Stomach (tissue), 4 donors: ENCODE data around the gene SRPX2.

ENCODE experiments used
- EP300 ChIP-seq: sonication (generic); formaldehyde crosslinking; IDR thresholded peaks from one replicate; pipeline ENCODE4 v1.6.1; 2017; ENCODE audit warnings: antibody characterized with exemption
- POLR2A ChIP-seq, 4 donors: fragments of 450-650 bp; IDR thresholded peaks; one replicate each; pipeline ENCODE4 v1.6.1; 2016; ENCODE audit warnings: antibody characterized with exemption in 4 of 4, control low read depth in 2 of 4, mild to moderate bottlenecking in 1 of 4, moderate library complexity in 1 of 4
- POLR2AphosphoS5 ChIP-seq, 3 donors: sonication (generic); formaldehyde crosslinking; IDR thresholded peaks; one replicate each; pipeline ENCODE4 v1.6.1; 2016; ENCODE audit warnings: antibody characterized with exemption in 3 of 3
- TF ChIP-seq, protein P1 (sequence below), 7 experiments: fragments of 450-650 bp in 4 of 7; fragments of 200-600 bp in 3 of 7; sonication (generic) in 3 of 7; IDR thresholded peaks; one replicate each; pipeline ENCODE4 v1.5.1; 2016 to 2019; ENCODE audit warnings: antibody characterized with exemption in 7 of 7, control low read depth in 2 of 7, mild to moderate bottlenecking in 1 of 7

DNA sequence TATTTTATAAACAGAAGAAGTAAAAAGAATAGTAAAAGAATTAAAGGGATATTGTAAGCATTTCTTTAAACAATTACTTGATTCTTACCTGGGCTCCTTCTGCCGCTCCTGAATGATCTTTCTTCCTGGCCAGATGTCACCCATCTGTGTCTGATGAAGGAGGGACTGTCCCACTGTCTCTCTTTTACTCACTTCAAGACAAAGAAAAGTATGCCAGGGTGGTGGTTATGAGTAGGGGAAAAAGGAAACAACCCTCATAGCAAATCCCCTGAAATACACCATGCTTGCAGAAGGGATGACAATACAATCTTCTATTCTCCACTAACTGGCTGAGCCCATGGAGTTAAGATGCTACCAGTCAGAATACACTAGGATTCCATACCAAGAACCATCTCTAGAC lies 56.8 kb downstream of the SRPX2 start:
- TF ChIP-seq, protein P1, sequence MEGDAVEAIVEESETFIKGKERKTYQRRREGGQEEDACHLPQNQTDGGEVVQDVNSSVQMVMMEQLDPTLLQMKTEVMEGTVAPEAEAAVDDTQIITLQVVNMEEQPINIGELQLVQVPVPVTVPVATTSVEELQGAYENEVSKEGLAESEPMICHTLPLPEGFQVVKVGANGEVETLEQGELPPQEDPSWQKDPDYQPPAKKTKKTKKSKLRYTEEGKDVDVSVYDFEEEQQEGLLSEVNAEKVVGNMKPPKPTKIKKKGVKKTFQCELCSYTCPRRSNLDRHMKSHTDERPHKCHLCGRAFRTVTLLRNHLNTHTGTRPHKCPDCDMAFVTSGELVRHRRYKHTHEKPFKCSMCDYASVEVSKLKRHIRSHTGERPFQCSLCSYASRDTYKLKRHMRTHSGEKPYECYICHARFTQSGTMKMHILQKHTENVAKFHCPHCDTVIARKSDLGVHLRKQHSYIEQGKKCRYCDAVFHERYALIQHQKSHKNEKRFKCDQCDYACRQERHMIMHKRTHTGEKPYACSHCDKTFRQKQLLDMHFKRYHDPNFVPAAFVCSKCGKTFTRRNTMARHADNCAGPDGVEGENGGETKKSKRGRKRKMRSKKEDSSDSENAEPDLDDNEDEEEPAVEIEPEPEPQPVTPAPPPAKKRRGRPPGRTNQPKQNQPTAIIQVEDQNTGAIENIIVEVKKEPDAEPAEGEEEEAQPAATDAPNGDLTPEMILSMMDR (IDR thresholded peaks at IDR 0.05), result no peak
- TF ChIP-seq EP300, result no peak
- no peak for TF ChIP-seq POLR2A (IDR thresholded peaks at IDR 0.05)
- TF ChIP-seq POLR2AphosphoS5 (IDR thresholded peaks at IDR 0.05), result no peak
